Body of pancreas (tissue), 4 donors: ENCODE data around the gene MOV10L1. TPM values are rescaled to one million over a fixed set of nuclear protein-coding genes. Genes with fewer than 3 reads are reported as not detected.
A peak's percentile ranks its signal among the peaks of the same experiment; 100 is the strongest.
"Not testable (repeated sequence)": the region's sequence is repeated elsewhere in the genome, so short reads cannot be mapped to it uniquely, and the experiment has no call there.

Source experiments
- ATAC-seq: fragments of 150-250 bp; one replicate; pipeline ENCODE4 v1.9.1; 2016
- DNase-seq, 4 donors: peaks; one replicate each; pipeline ENCODE4 v3.0.0-alpha.2; 2019
- H3K27ac ChIP-seq, 4 donors: fragments of 200-600 bp; sonication (generic); 1 replicate in 3 of 4; 2 replicates in 1 of 4; pipeline versions ENCODE4 v1.5.1 to v1.6.1; 2016 to 2019; ENCODE audit warnings: mild to moderate bottlenecking in 1 of 4, mixed read lengths in 1 of 4, moderate library complexity in 1 of 4
- H3K27me3 ChIP-seq, 2 donors: fragments of 200-600 bp; sonication (generic); one replicate each; pipeline ENCODE4 v1.6.0; 2016; ENCODE audit warnings: mild to moderate bottlenecking in 1 of 2
- H3K36me3 ChIP-seq, 2 donors: fragments of 200-600 bp; sonication (generic); replicated peaks in 1 of 2; 2 replicates each; pipeline ENCODE4 v1.5.1; 2016; ENCODE audit warnings: low read depth in 2 of 2; ENCODE audit not compliant: insufficient read depth in 1 of 2
- H3K4me1 ChIP-seq: fragments of 200-600 bp; sonication (generic); one replicate; pipeline ENCODE4 v1.6.0; 2016
- H3K4me3 ChIP-seq, 2 donors: fragments of 200-600 bp; sonication (generic); 1 replicate in 1 of 2; 2 replicates in 1 of 2; pipeline ENCODE4 v1.5.1; 2016 to 2019
- H3K9me3 ChIP-seq, 3 donors: fragments of 200-600 bp; sonication (generic); 1 replicate in 2 of 3; 2 replicates in 1 of 3; pipeline ENCODE4 v1.5.1; 2016
- CTCF ChIP-seq, 7 experiments: fragments of 450-650 bp in 4 of 7; fragments of 200-600 bp in 3 of 7; sonication (generic) in 3 of 7; IDR thresholded peaks; one replicate each; pipeline ENCODE4 v1.5.1; 2016 to 2019; ENCODE audit warnings: antibody characterized with exemption in 7 of 7
- POLR2A ChIP-seq, 3 donors: fragments of 450-650 bp; IDR thresholded peaks; one replicate each; pipeline ENCODE4 v1.6.1; 2016; ENCODE audit warnings: antibody characterized with exemption in 3 of 3, mild to moderate bottlenecking in 2 of 3
- WGBS, 2 donors: methylation state at CpG; one replicate each; pipeline ENCODE4 v1.1.5; 2017; 5-methylcytosine and 5-hydroxymethylcytosine counted together
- intact Hi-C: fragments of 100-400 bp; cut with DNase I; formaldehyde crosslinking; loops from one replicate; pipeline ENCODE4 v1.15.1; 2023
- total RNA-seq, 2 donors: library from RNA; depleted of rRNA; stranded (reverse); fragments of >200 nt; gene quantifications; one replicate each; pipeline ENCODE4 v1.1.0, GENCODE V29; 2016

Gene MOV10L1
- total RNA-seq, 2 donors from 2014 or later, result 0.52 TPM; not detected in 1

- TF ChIP-seq CTCF (IDR thresholded peaks at IDR 0.05), result peak; percentile 60 to 91 (median 88)
- no peak for TF ChIP-seq POLR2A (IDR thresholded peaks at IDR 0.05)
- Histone ChIP-seq H3K4me3 (no peak overlapping the region), H3K27me3 (no peaks in the 10 kb centered on the region), H3K36me3 (no peaks in the 10 kb centered on the region), H3K9me3 (no peaks in the 10 kb centered on the region), H3K4me1 (peaks cover 14% of the 10 kb centered on the region), H3K27ac (no peak overlapping the region)
- DNase-seq, result peak; percentile 61 to 76 (median 70)
- ATAC-seq, result peak; percentile 67
- intact Hi-C loops, result no loop called here
- WGBS, 2 donors, result 34 to 37% methylated on average over 22 to 27 of the region's 27 CpGs
These were observed 56.8 kb downstream of the MOV10L1 start for GRCh38 chr22:50146439-50147238.

GRCh38 chr22:50147258-50148165 lies 57.7 kb downstream of the MOV10L1 start:
- H3K27me3 ChIP-seq, H3K4me1 ChIP-seq, H3K27ac ChIP-seq, H3K4me3 ChIP-seq, ATAC-seq, intact Hi-C loops, H3K9me3 ChIP-seq, H3K36me3 ChIP-seq, DNase-seq: not testable (repeated sequence)
- 73 to 74% methylated on average over 10 to 16 of the region's 26 CpGs for WGBS, 2 donors

- TF ChIP-seq POLR2A (IDR thresholded peaks at IDR 0.05), result no peak
- ATAC-seq, result no peak
These were observed 58.3 kb downstream of the MOV10L1 start for GRCh38 chr22:50148166-50148500.

GRCh38 chr22:50148991-50149721 lies 59.4 kb downstream of the MOV10L1 start:
- DNase-seq, result peak; percentile 70 to 77 (median 74)
- ATAC-seq, result peak; percentile 82
- no peak overlapping the region for H3K4me3 ChIP-seq

More at GRCh38 chr22:50148166-50148500, 58.3 kb downstream of the MOV10L1 start:
- Histone ChIP-seq H3K4me3 (no peak overlapping the region), H3K27ac (no peak overlapping the region), H3K27me3 (no peaks in the 10 kb centered on the region), H3K36me3 (no peaks in the 10 kb centered on the region), H3K9me3 (no peaks in the 10 kb centered on the region), H3K4me1 (peaks cover 6% of the 10 kb centered on the region)
- WGBS, 2 donors, result 81 to 88% methylated on average over 6 to 12 of the region's 12 CpGs
- intact Hi-C loops, result no loop called here
- DNase-seq, result no peak

More at GRCh38 chr22:50148991-50149721, 59.4 kb downstream of the MOV10L1 start:
- no peak for TF ChIP-seq POLR2A (IDR thresholded peaks at IDR 0.05)
- TF ChIP-seq CTCF (IDR thresholded peaks at IDR 0.05), result peak; percentile 60 to 89 (median 77)
- intact Hi-C loops, result no loop called here
- WGBS, 2 donors, result 22 to 36% methylated on average over 10 to 22 of the region's 22 CpGs
- H3K27ac ChIP-seq, result no peak overlapping the region
- H3K4me1 ChIP-seq, result peaks cover 6% of the 10 kb centered on the region
- H3K9me3 ChIP-seq, result no peaks in the 10 kb centered on the region
- H3K27me3 ChIP-seq, result no peaks in the 10 kb centered on the region
- no peaks in the 10 kb centered on the region for H3K36me3 ChIP-seq
